WTC11 (cell line): ENCODE measurements around the gene PRKCE.

Source experiments
- E2F1 ChIP-seq: sonication (generic); formaldehyde crosslinking; IDR thresholded peaks from 2 replicates; pipeline ENCODE4 v1.8.0; 2022; ENCODE audit warnings: mild to moderate bottlenecking, missing genetic modification reagents
- E2F5 ChIP-seq: sonication (generic); formaldehyde crosslinking; IDR thresholded peaks from 2 replicates; pipeline ENCODE4 v1.8.1; 2022; ENCODE audit warnings: mild to moderate bottlenecking, moderate library complexity, missing genetic modification reagents
- HMGXB4 ChIP-seq: sonication (generic); formaldehyde crosslinking; IDR thresholded peaks from 2 replicates; pipeline ENCODE4 v1.8.1; 2023; ENCODE audit warnings: mild to moderate bottlenecking, moderate library complexity, missing genetic modification reagents
- TCF7 ChIP-seq: sonication (generic); formaldehyde crosslinking; IDR thresholded peaks from 2 replicates; pipeline ENCODE4 v1.8.0; 2022; ENCODE audit warnings: mild to moderate bottlenecking, low read depth, missing genetic modification reagents, moderate library complexity
- ZNF232 ChIP-seq: sonication (generic); formaldehyde crosslinking; IDR thresholded peaks from 2 replicates; pipeline ENCODE4 v1.8.0; 2022; ENCODE audit warnings: mild to moderate bottlenecking, missing genetic modification reagents
- TF ChIP-seq, protein P1 (sequence below): fragments of 200-600 bp; IDR thresholded peaks from 2 replicates; pipeline ENCODE4 v1.8.0; 2022; ENCODE audit warnings: antibody characterized with exemption
- TF ChIP-seq, protein P2 (sequence below): sonication (generic); formaldehyde crosslinking; IDR thresholded peaks from 2 replicates; pipeline ENCODE4 v1.8.1; 2022; ENCODE audit warnings: mild to moderate bottlenecking, missing genetic modification reagents, moderate library complexity, borderline replicate concordance
- TF ChIP-seq, protein P3 (sequence below): sonication (generic); formaldehyde crosslinking; IDR thresholded peaks from 2 replicates; pipeline ENCODE4 v1.8.1; 2023; ENCODE audit warnings: mild to moderate bottlenecking, missing genetic modification reagents, moderate library complexity
- TF ChIP-seq, protein P4 (sequence below): sonication (generic); formaldehyde crosslinking; IDR thresholded peaks from 2 replicates; pipeline ENCODE4 v1.8.0; 2022; ENCODE audit warnings: mild to moderate bottlenecking, missing genetic modification reagents

DNA sequence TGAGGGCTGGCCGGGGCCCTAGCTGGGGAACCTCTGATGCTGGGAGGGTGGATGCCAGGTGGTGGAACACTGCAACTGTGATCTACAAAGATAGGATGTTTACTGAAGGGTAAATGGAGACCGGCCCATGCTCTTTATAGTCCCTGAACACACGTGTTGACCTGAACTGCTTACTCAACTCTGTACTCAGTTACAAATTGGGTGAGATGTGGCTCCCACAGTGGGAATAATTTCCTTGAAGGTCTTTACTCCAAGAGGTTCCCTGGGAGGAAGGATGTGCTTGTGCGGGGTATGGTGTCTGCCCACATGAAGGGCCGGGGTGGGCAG is 254.1 kb downstream of the PRKCE start:
- no peak for TF ChIP-seq E2F5 (CRISPR knock-in tag)
- TF ChIP-seq, protein P1, sequence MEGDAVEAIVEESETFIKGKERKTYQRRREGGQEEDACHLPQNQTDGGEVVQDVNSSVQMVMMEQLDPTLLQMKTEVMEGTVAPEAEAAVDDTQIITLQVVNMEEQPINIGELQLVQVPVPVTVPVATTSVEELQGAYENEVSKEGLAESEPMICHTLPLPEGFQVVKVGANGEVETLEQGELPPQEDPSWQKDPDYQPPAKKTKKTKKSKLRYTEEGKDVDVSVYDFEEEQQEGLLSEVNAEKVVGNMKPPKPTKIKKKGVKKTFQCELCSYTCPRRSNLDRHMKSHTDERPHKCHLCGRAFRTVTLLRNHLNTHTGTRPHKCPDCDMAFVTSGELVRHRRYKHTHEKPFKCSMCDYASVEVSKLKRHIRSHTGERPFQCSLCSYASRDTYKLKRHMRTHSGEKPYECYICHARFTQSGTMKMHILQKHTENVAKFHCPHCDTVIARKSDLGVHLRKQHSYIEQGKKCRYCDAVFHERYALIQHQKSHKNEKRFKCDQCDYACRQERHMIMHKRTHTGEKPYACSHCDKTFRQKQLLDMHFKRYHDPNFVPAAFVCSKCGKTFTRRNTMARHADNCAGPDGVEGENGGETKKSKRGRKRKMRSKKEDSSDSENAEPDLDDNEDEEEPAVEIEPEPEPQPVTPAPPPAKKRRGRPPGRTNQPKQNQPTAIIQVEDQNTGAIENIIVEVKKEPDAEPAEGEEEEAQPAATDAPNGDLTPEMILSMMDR: no peak
- TF ChIP-seq E2F1 (CRISPR knock-in tag): no peak
- TF ChIP-seq, protein P2, sequence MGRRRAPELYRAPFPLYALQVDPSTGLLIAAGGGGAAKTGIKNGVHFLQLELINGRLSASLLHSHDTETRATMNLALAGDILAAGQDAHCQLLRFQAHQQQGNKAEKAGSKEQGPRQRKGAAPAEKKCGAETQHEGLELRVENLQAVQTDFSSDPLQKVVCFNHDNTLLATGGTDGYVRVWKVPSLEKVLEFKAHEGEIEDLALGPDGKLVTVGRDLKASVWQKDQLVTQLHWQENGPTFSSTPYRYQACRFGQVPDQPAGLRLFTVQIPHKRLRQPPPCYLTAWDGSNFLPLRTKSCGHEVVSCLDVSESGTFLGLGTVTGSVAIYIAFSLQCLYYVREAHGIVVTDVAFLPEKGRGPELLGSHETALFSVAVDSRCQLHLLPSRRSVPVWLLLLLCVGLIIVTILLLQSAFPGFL (CRISPR knock-in tag): no peak
- TF ChIP-seq ZNF232 (CRISPR knock-in tag): no peak
- no peak for TF ChIP-seq HMGXB4 (CRISPR knock-in tag)
- TF ChIP-seq, protein P3, sequence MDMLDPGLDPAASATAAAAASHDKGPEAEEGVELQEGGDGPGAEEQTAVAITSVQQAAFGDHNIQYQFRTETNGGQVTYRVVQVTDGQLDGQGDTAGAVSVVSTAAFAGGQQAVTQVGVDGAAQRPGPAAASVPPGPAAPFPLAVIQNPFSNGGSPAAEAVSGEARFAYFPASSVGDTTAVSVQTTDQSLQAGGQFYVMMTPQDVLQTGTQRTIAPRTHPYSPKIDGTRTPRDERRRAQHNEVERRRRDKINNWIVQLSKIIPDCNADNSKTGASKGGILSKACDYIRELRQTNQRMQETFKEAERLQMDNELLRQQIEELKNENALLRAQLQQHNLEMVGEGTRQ: no peak
- TF ChIP-seq TCF7 (CRISPR knock-in tag): no peak
- TF ChIP-seq, protein P4, sequence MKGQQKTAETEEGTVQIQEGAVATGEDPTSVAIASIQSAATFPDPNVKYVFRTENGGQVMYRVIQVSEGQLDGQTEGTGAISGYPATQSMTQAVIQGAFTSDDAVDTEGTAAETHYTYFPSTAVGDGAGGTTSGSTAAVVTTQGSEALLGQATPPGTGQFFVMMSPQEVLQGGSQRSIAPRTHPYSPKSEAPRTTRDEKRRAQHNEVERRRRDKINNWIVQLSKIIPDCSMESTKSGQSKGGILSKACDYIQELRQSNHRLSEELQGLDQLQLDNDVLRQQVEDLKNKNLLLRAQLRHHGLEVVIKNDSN (CRISPR knock-in tag): no peak
